Tibial nerve (tissue), 3 donors: ENCODE results near the gene UFSP2.

Experiments
- POLR2A ChIP-seq, 2 donors: fragments of 450-650 bp; IDR thresholded peaks; one replicate each; pipeline ENCODE4 v1.6.1; 2017; ENCODE audit warnings: antibody characterized with exemption in 2 of 2, mild to moderate bottlenecking in 2 of 2, moderate library complexity in 2 of 2
- TF ChIP-seq, protein P1 (sequence below), 5 experiments: fragments of 200-600 bp in 3 of 5; fragments of 450-650 bp in 2 of 5; sonication (generic) in 3 of 5; IDR thresholded peaks; one replicate each; pipeline ENCODE4 v1.5.1; 2016 to 2019; ENCODE audit warnings: antibody characterized with exemption in 5 of 5, mild to moderate bottlenecking in 3 of 5, moderate library complexity in 2 of 5

GRCh38 chr4:185384061-185384460 lies 41.7 kb downstream of the UFSP2 start:
- TF ChIP-seq, protein P1, sequence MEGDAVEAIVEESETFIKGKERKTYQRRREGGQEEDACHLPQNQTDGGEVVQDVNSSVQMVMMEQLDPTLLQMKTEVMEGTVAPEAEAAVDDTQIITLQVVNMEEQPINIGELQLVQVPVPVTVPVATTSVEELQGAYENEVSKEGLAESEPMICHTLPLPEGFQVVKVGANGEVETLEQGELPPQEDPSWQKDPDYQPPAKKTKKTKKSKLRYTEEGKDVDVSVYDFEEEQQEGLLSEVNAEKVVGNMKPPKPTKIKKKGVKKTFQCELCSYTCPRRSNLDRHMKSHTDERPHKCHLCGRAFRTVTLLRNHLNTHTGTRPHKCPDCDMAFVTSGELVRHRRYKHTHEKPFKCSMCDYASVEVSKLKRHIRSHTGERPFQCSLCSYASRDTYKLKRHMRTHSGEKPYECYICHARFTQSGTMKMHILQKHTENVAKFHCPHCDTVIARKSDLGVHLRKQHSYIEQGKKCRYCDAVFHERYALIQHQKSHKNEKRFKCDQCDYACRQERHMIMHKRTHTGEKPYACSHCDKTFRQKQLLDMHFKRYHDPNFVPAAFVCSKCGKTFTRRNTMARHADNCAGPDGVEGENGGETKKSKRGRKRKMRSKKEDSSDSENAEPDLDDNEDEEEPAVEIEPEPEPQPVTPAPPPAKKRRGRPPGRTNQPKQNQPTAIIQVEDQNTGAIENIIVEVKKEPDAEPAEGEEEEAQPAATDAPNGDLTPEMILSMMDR (IDR thresholded peaks at IDR 0.05): no peak
- TF ChIP-seq POLR2A (IDR thresholded peaks at IDR 0.05): no peak
